Measurements from ENCODE around the gene SPATC1L.
"Not testable (repeated sequence)": the region's sequence is repeated elsewhere in the genome, so short reads cannot be mapped to it uniquely, and the experiment has no call there.

SPATC1L gene

GRCh38 chr21:46182548-46183336, 1.5 kb downstream of the SPATC1L start:
- DNase-seq = no peak

DNA sequence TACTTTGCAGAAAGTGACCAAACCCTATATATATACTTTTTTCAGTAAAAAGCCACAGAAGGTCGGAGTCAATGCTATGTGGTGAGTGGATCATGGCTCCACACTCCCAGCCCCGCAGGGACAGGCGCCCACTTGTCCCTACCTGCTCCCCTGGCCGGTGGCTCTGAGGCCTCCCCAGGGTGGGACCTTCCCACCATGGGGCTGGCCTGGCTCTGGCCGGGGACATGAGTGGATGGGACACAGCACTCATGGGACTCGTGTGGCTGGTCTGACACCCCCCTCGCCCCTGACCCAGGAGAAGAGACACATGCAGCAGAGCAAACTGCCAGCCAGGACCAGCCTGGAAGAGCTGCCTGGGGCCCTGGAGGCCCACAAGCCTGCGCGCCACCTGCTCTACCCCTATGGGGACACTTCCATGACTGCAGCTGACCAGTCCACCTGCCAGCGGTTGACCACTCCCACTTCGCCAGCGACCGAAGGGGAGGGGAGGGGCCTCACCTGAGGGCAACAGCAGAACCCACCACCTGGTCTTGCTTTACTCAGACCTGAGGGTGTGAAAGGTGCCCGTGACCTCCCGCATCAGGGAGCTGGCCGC, 2.2 kb downstream of the SPATC1L start:
- no peak for DNase-seq

DNA sequence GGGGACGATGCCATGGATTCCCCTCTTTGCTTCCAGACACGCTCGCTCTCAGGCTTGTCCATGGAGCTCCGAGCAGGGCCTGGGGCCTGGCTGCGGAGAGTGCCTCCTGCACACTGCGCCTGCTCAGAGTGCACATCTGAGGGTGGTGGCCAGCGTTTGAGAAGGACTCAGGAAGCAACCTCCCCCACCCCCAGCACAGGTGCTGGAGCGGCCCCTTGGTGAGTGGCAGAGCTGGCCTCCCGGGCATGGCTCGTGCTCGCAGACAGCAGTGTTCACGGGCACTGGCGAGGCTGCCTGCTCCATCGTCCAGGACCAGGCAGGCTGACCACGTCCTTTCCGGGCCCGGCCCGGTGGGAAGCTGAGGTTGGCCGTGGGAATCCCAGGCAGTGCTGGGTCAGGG, 2.8 kb downstream of the SPATC1L start:
- no peak for DNase-seq

GRCh38 chr21:46180778-46181391, 3.4 kb downstream of the SPATC1L start:
- DNase-seq = no peak

- DNase-seq = no peak
Observed at GRCh38 chr21:46180079-46180722, 4.1 kb downstream of the SPATC1L start.

DNA sequence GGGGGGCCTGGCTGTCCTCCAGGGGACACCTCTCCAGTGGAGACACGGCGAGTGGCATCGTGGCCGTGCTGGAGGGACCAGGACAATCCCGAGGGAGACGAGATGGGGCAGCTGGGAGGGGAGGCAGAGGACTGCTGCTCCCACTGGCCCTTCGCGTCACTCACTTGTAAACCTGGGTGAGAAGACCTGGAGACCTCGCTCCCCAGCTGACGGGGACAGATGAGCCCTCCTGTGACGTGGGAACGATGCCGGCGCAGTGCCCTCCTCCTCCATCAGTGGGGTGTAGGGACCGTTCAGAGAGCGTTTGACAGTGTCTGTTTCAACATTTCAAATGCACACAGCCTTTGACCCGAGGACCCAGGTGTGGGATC, 4.6 kb downstream of the SPATC1L start:
- DNase-seq = no peak

DNA sequence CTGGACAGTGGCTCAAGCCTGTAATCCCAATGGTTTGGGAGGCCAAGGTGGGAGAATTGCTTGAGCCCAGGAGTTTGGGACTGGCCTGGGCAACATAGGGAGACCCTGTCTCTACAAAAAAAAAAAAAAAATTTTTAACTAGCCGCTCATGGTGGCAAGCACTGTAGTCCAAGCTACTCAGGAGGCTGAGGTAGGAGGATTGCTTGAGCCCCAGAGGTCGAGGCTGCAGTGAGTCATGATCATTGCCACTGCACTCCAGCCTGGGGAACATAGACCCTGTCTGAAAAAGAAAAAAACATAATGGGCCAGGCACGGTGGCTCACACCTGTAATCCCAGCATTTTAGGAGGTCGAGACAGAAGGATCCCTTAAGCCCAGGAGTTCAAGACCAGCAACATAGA, 5.3 kb downstream of the SPATC1L start:
- no peak for DNase-seq

DNA sequence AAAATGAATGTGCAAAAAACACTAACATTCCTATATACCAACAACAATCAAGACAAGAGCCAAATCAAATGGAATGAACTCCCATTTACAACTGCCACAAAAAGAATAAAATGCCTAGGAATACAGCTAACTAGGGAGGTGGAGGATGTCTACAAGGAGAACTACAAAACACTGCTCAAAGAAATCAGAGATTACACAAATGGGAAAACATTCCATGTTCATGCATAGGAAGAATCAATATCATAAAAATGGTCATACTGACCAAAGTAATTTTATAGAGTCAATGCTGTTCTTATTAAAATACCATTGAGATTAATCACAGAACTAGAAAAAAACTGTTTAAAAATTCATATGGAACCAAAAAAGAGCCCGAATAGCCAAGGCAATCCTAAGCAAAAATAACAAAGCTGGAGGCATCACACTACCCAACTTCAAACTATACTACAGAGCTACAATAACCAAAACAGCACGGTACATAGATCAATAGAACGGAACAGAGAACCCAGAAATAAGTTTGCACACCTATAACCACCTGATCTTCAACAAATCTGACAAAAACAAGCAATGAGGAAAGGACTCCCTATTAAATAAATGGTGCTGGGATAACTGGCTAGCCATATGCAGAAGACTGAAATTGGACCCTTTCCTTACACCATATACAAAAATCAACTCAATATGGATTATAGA, 7.7 kb downstream of the SPATC1L start:
- DNase-seq = not testable (repeated sequence)

- no peak for DNase-seq
Observed at GRCh38 chr21:46173573-46173972, 10.7 kb downstream of the SPATC1L start.

GRCh38 chr21:46172863-46173528, 11.3 kb downstream of the SPATC1L start:
- no peak for DNase-seq

DNA sequence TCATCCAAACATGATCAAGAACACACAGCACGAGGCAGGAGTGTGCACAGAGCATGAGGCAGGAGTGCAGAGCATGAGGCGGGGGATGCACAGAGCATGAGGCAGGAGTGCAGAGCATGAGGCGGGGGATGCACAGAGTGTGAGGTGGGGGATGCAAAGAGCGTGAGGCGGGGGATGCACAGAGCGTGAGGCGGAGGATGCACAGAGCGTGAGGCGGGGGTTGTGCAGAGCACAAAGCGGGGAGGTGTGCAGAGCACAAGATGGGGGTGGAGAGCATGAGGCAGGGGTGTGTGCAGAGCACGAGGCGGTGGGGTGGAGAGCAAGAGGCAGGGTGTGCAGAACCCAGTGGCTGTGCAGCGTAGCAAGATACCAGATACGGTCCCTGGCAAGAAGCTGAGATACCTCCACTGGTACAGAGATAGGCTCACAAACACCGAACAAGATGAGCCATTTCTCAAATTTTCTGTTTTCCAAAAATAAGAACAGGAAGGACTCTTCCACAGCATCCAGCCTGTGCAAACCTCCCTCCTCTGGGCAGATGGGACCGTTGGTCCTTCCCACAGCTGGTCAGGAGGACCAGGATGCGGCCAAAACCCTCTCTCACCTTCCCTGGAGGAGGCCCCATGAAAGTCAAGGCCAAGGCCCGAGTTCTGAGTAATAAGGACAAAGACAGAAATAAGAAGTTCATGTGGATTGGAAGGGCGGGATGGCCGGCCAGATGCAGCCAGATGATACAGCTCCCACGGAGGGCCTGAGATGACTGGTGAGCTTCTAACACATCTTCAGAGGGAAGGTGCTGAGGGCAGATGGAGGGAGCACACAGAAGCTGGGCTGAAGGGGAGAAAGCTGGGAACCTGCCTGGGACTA, 12.0 kb downstream of the SPATC1L start:
- DNase-seq = no peak

- DNase-seq = no peak
Observed at GRCh38 chr21:46171585-46171984, 12.7 kb downstream of the SPATC1L start.

DNA sequence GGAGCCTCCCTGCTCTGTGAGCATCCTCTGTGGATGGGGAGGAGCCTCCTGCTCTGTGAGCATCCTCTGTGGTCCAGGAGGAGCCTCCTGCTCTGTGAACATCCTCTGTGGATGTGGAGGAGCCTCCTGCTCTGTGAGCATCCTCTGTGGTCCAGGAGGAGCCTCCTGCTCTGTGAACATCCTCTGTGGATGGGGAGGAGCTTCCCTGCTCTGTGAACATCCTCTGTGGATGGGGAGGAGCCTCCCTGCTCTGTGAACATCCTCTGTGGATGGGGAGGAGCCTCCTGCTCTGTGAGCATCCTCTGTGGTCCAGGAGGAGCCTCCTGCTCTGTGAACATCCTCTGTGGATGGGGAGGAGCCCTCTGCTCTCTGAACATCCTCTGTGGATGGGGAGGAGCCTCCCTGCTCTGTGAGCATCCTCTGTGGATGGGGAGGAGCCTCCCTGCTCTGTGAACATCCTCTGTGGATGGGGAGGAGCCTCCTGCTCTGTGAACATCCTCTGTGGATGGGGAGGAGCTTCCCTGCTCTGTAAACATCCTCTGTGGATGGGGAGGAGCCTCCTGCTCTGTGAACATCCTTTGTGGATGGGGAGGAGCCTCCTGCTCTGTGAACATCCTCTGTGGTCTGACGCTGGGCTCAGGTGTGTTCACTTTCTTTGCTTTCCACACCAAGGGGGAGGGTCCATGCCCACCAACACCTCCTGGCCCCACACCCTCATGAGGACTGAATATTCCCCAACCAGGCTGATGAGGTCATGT, 13.6 kb downstream of the SPATC1L start:
- DNase-seq = not testable (repeated sequence)

DNA sequence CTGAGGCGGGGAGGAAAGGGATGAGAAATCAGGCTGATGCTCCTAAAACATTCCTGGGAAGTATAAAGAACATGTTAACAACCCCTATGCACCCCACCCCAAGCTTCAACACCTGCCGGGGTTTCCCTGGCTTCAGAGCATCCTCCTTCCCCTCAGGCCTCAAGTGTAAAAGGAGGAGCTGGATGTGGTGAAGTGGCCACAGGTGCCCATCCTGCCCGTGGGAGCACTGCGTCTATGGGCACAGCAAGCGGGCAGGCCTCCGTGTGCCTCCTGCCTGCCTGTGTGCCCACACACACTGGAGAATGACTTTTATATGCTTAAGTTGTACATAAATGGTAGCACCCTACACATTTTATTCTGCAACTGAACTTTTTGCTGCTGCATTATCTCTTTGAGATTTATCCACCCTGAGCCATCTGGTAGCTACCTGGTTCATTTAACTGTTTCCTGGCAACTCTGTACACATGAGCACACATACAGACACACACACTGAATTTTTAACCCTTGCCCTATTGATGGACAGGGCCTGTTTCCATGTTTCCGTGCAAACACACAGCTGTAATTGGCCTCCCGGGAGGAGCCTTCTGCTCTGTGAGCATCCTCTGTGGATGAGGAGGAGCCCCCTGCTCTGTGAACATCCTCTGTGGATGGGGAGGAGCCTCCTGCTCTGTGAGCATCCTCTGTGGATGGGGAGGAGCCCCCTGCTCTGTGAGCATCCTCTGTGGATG, 15.4 kb downstream of the SPATC1L start:
- no peak for DNase-seq

DNA sequence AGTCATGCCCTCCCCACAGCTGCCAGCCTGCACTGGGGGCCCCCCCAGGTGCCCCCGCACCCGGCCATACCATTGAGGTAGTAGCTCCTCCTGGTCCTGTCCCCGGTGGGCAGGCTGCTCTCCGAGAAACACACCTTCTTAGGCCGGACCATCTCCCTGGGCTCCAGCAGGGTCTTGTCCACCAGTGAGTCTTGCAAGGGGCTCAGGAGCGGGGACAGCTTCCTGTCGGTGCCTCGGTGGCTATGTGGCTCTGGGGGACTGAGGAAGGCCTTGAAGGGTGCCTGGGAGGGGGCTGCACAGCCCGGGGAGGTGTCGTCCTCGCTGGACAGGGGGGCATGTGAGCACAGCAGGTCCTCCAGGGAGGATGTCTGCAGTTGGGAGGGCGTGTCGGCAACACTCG, 16.0 kb downstream of the SPATC1L start:
- no peak for DNase-seq

DNA sequence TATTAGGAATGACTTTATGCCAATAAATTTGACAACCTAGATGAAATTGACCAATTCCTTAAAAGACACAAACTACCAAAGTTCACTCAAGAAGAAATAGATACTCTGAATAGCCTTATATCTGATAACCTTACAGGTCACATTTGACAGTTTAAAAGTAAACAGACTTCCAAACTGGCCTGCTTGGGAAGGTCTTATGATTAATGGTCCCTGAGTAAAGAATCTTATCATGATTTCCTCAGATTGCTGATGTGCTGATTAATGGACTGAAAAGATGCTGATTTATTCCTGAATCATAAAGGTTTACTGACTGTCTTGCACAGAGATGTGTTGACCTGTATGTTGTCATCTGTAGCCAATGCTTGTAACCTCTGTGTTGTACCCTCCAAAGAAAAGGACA, 19.2 kb downstream of the SPATC1L start:
- no peak for DNase-seq

DNA sequence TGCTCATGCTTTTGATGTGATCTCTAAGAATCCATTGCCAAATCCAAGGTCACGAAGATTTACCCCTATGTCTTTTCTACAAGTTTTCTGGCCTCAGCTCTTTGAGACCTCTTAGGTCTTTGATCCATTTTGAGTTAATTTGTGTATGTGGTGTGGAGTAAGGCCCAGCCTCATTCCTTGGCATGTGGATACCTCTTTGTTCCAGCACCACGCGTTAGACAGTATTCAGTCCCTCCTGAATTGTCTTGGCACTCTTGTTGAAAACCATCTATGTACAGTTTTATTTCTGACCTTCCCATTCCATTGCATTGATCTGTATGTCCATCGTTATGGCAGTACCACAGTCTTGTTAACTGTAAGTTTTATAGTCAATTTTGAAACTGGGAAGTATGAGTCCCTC, 20.9 kb downstream of the SPATC1L start:
- no peak for DNase-seq

GRCh38 chr21:46161633-46162592, 22.3 kb downstream of the SPATC1L start:
- DNase-seq = no peak

All from NCI-H1092 treated with DMSO at 0.1 percent for 48 hours (cell line).